Measurements from ENCODE around the gene OPCML.

The OPCML gene

GRCh38 chr11:133078012-133078411 is 454.3 kb downstream of the OPCML start:
- no peak overlapping the region for H3K9ac ChIP-seq (ENCODE audit: low read length)
- no peaks in the 10 kb centered on the region for H3K4me1 ChIP-seq (ENCODE audit: control insufficient read depth, insufficient read depth, low read length)
- peaks cover 7% of the 10 kb centered on the region for H3K27me3 ChIP-seq (ENCODE audit: control insufficient read depth, insufficient read depth, low read length)
- no peak overlapping the region for H3K27ac ChIP-seq (ENCODE audit: low read depth, low read length)
- H3K9me3 ChIP-seq (ENCODE audit: control insufficient read depth, insufficient read depth, low read depth, low read length), result no peaks in the 10 kb centered on the region
- H3K36me3 ChIP-seq (ENCODE audit: control insufficient read depth, insufficient read depth, low read length), result no peaks in the 10 kb centered on the region
- H3K4me3 ChIP-seq (ENCODE audit: low read depth, low read length), result no peak overlapping the region

- Histone ChIP-seq H3K9me3 (ENCODE audit: control insufficient read depth, insufficient read depth, low read depth, low read length) (no peaks in the 10 kb centered on the region), H3K27ac (ENCODE audit: low read depth, low read length) (no peak overlapping the region), H3K27me3 (ENCODE audit: control insufficient read depth, insufficient read depth, low read length) (peaks cover 4% of the 10 kb centered on the region; the same call in 1 of the 2 replicates), H3K4me3 (ENCODE audit: low read depth, low read length) (no peak overlapping the region), H3K4me1 (ENCODE audit: control insufficient read depth, insufficient read depth, low read length) (peaks cover 8% of the 10 kb centered on the region), H3K36me3 (ENCODE audit: control insufficient read depth, insufficient read depth, low read length) (no peaks in the 10 kb centered on the region), H3K9ac (ENCODE audit: low read length) (no peak overlapping the region)
Measured at GRCh38 chr11:133075351-133075750, 456.9 kb downstream of the OPCML start.

GRCh38 chr11:133072858-133073582 is 459.3 kb downstream of the OPCML start:
- H3K4me1 ChIP-seq (ENCODE audit: control insufficient read depth, insufficient read depth, low read length), result peaks cover 20% of the 10 kb centered on the region
- no peak overlapping the region for H3K9ac ChIP-seq (ENCODE audit: low read length)
- peaks cover under 1% of the 10 kb centered on the region; the same call in 1 of the 2 replicates for H3K27me3 ChIP-seq (ENCODE audit: control insufficient read depth, insufficient read depth, low read length)
- no peaks in the 10 kb centered on the region for H3K36me3 ChIP-seq (ENCODE audit: control insufficient read depth, insufficient read depth, low read length)
- no peak overlapping the region for H3K4me3 ChIP-seq (ENCODE audit: low read depth, low read length)
- H3K9me3 ChIP-seq (ENCODE audit: control insufficient read depth, insufficient read depth, low read depth, low read length), result no peaks in the 10 kb centered on the region
- H3K27ac ChIP-seq (ENCODE audit: low read depth, low read length), result no peak overlapping the region

GRCh38 chr11:133072378-133072777 is 459.9 kb downstream of the OPCML start:
- H3K4me3 ChIP-seq (ENCODE audit: low read depth, low read length), result no peak overlapping the region
- H3K36me3 ChIP-seq (ENCODE audit: control insufficient read depth, insufficient read depth, low read length), result no peaks in the 10 kb centered on the region
- H3K27me3 ChIP-seq (ENCODE audit: control insufficient read depth, insufficient read depth, low read length), result no peaks in the 10 kb centered on the region
- peaks cover 20% of the 10 kb centered on the region for H3K4me1 ChIP-seq (ENCODE audit: control insufficient read depth, insufficient read depth, low read length)
- no peaks in the 10 kb centered on the region for H3K9me3 ChIP-seq (ENCODE audit: control insufficient read depth, insufficient read depth, low read depth, low read length)
- no peak overlapping the region for H3K9ac ChIP-seq (ENCODE audit: low read length)
- no peak overlapping the region for H3K27ac ChIP-seq (ENCODE audit: low read depth, low read length)

GRCh38 chr11:133070791-133071190 is 461.5 kb downstream of the OPCML start:
- no peak overlapping the region for H3K9ac ChIP-seq (ENCODE audit: low read length)
- H3K27ac ChIP-seq (ENCODE audit: low read depth, low read length), result no peak overlapping the region
- H3K36me3 ChIP-seq (ENCODE audit: control insufficient read depth, insufficient read depth, low read length), result no peaks in the 10 kb centered on the region
- peaks cover 20% of the 10 kb centered on the region for H3K4me1 ChIP-seq (ENCODE audit: control insufficient read depth, insufficient read depth, low read length)
- H3K4me3 ChIP-seq (ENCODE audit: low read depth, low read length), result no peak overlapping the region
- no peaks in the 10 kb centered on the region for H3K9me3 ChIP-seq (ENCODE audit: control insufficient read depth, insufficient read depth, low read depth, low read length)
- H3K27me3 ChIP-seq (ENCODE audit: control insufficient read depth, insufficient read depth, low read length), result no peaks in the 10 kb centered on the region

GRCh38 chr11:133070021-133070713 is 462.1 kb downstream of the OPCML start:
- 0 out of 2 replicates have a peak overlapping the region, but pooled peaks have one; percentile 8 for H3K4me3 ChIP-seq (ENCODE audit: low read depth, low read length)
- H3K36me3 ChIP-seq (ENCODE audit: control insufficient read depth, insufficient read depth, low read length), result no peaks in the 10 kb centered on the region
- no peaks in the 10 kb centered on the region for H3K27me3 ChIP-seq (ENCODE audit: control insufficient read depth, insufficient read depth, low read length)
- peak overlapping the region; percentile 79 for H3K9ac ChIP-seq (ENCODE audit: low read length)
- peaks cover 20% of the 10 kb centered on the region for H3K4me1 ChIP-seq (ENCODE audit: control insufficient read depth, insufficient read depth, low read length)
- no peaks in the 10 kb centered on the region for H3K9me3 ChIP-seq (ENCODE audit: control insufficient read depth, insufficient read depth, low read depth, low read length)
- H3K27ac ChIP-seq (ENCODE audit: low read depth, low read length), result peak overlapping the region; percentile 66; the same call in 1 of the 2 replicates

- H3K27me3 ChIP-seq (ENCODE audit: control insufficient read depth, insufficient read depth, low read length), result peaks cover 9% of the 10 kb centered on the region
- no peak overlapping the region for H3K9ac ChIP-seq (ENCODE audit: low read length)
- peaks cover 22% of the 10 kb centered on the region for H3K4me1 ChIP-seq (ENCODE audit: control insufficient read depth, insufficient read depth, low read length)
- no peaks in the 10 kb centered on the region for H3K9me3 ChIP-seq (ENCODE audit: control insufficient read depth, insufficient read depth, low read depth, low read length)
- H3K36me3 ChIP-seq (ENCODE audit: control insufficient read depth, insufficient read depth, low read length), result no peaks in the 10 kb centered on the region
- H3K4me3 ChIP-seq (ENCODE audit: low read depth, low read length), result no peak overlapping the region
- H3K27ac ChIP-seq (ENCODE audit: low read depth, low read length), result no peak overlapping the region
Measured at GRCh38 chr11:133065847-133066485, 466.3 kb downstream of the OPCML start.

- Histone ChIP-seq H3K27me3 (ENCODE audit: control insufficient read depth, insufficient read depth, low read length) (peaks cover 9% of the 10 kb centered on the region), H3K4me1 (ENCODE audit: control insufficient read depth, insufficient read depth, low read length) (peaks cover 17% of the 10 kb centered on the region), H3K4me3 (ENCODE audit: low read depth, low read length) (peak overlapping the region; percentile 81), H3K36me3 (ENCODE audit: control insufficient read depth, insufficient read depth, low read length) (no peaks in the 10 kb centered on the region), H3K27ac (ENCODE audit: low read depth, low read length) (no peak overlapping the region), H3K9ac (ENCODE audit: low read length) (peak overlapping the region; percentile 56), H3K9me3 (ENCODE audit: control insufficient read depth, insufficient read depth, low read depth, low read length) (no peaks in the 10 kb centered on the region)
Measured at GRCh38 chr11:133064961-133065360, 467.3 kb downstream of the OPCML start.

GRCh38 chr11:133064152-133064877 is 468.0 kb downstream of the OPCML start:
- Histone ChIP-seq H3K27ac (ENCODE audit: low read depth, low read length) (0 out of 2 replicates have a peak overlapping the region, but pooled peaks have one; percentile 10), H3K4me3 (ENCODE audit: low read depth, low read length) (peak overlapping the region; percentile 81), H3K9ac (ENCODE audit: low read length) (peak overlapping the region; percentile 83), H3K4me1 (ENCODE audit: control insufficient read depth, insufficient read depth, low read length) (peaks cover 10% of the 10 kb centered on the region; the same call in 1 of the 2 replicates), H3K9me3 (ENCODE audit: control insufficient read depth, insufficient read depth, low read depth, low read length) (no peaks in the 10 kb centered on the region), H3K36me3 (ENCODE audit: control insufficient read depth, insufficient read depth, low read length) (no peaks in the 10 kb centered on the region), H3K27me3 (ENCODE audit: control insufficient read depth, insufficient read depth, low read length) (peaks cover 9% of the 10 kb centered on the region)

GRCh38 chr11:133058501-133058900 is 473.8 kb downstream of the OPCML start:
- no peak overlapping the region for H3K9ac ChIP-seq (ENCODE audit: low read length)
- peaks cover 15% of the 10 kb centered on the region; the same call in 1 of the 2 replicates for H3K27me3 ChIP-seq (ENCODE audit: control insufficient read depth, insufficient read depth, low read length)
- H3K9me3 ChIP-seq (ENCODE audit: control insufficient read depth, insufficient read depth, low read depth, low read length), result no peaks in the 10 kb centered on the region
- H3K27ac ChIP-seq (ENCODE audit: low read depth, low read length), result no peak overlapping the region
- H3K4me1 ChIP-seq (ENCODE audit: control insufficient read depth, insufficient read depth, low read length), result peaks cover 13% of the 10 kb centered on the region; the same call in 1 of the 2 replicates
- no peaks in the 10 kb centered on the region for H3K36me3 ChIP-seq (ENCODE audit: control insufficient read depth, insufficient read depth, low read length)
- no peak overlapping the region for H3K4me3 ChIP-seq (ENCODE audit: low read depth, low read length)
